Stimulated activated naive CD8-positive, alpha-beta T cell treated with anti-CD3 and anti-CD28 coated beads, Interleukin-15, amount 100 ng/mL, for 72 hours (primary cell): ENCODE measurements around the gene CDH4.
A peak's percentile ranks its signal among the peaks of the same experiment; 100 is the strongest.

Source experiments
- ATAC-seq: fragments of 150-1000 bp; cut with Tn5 transposase; 2 replicates; pipeline ENCODE4 v1.10.0; 2021; ENCODE audit warnings: mild to moderate bottlenecking, moderate library complexity
- DNase-seq, 2 donors: peaks; one replicate each; pipeline ENCODE4 v3.0.0; 2021 to 2022
- H3K27ac Mint-ChIP-seq, 2 donors: one replicate each; pipeline ENCODE4 v1.8.0; 2022; ENCODE audit warnings: mild to moderate bottlenecking in 2 of 2, mixed read lengths in 2 of 2, moderate library complexity in 2 of 2
- H3K27me3 Mint-ChIP-seq: one replicate; pipeline ENCODE4 v1.8.0; 2022; ENCODE audit warnings: mixed read lengths
- H3K4me1 Mint-ChIP-seq: one replicate; pipeline ENCODE4 v1.8.0; 2022; ENCODE audit warnings: mild to moderate bottlenecking, mixed read lengths
- H3K4me3 Mint-ChIP-seq, 2 donors: one replicate each; pipeline ENCODE4 v1.8.0; 2022; ENCODE audit warnings: mild to moderate bottlenecking in 2 of 2, mixed read lengths in 2 of 2, moderate library complexity in 1 of 2
- H3K9me3 Mint-ChIP-seq, 2 donors: one replicate each; pipeline ENCODE4 v1.8.0; 2022; ENCODE audit warnings: mixed read lengths in 2 of 2

Gene CDH4

GRCh38 chr20:61857884-61858283, 605.8 kb downstream of the CDH4 start:
- DNase-seq (no peak), ATAC-seq (no peak)
- H3K9me3 Mint-ChIP-seq = no peaks in the 10 kb centered on the region
- H3K4me3 Mint-ChIP-seq = no peak overlapping the region
- H3K4me1 Mint-ChIP-seq = no peaks in the 10 kb centered on the region
- no peak overlapping the region for H3K27ac Mint-ChIP-seq
- H3K27me3 Mint-ChIP-seq = no peaks in the 10 kb centered on the region

GRCh38 chr20:61859767-61860166, 607.7 kb downstream of the CDH4 start:
- ATAC-seq (no peak), DNase-seq (no peak)
- peaks cover 0 to 2% of the 10 kb centered on the region in 2 donors for H3K9me3 Mint-ChIP-seq
- H3K27me3 Mint-ChIP-seq = no peaks in the 10 kb centered on the region
- no peaks in the 10 kb centered on the region for H3K4me1 Mint-ChIP-seq
- H3K4me3 Mint-ChIP-seq = no peak overlapping the region
- no peak overlapping the region for H3K27ac Mint-ChIP-seq

- ATAC-seq = no peak
- H3K27ac Mint-ChIP-seq = peak overlapping the region in 1 of 2 donors; percentile 36
- H3K4me3 Mint-ChIP-seq = no peak overlapping the region
- DNase-seq = no peak
- H3K9me3 Mint-ChIP-seq = peaks cover 5 to 9% of the 10 kb centered on the region in 2 donors
- no peaks in the 10 kb centered on the region for H3K4me1 Mint-ChIP-seq
- H3K27me3 Mint-ChIP-seq = no peaks in the 10 kb centered on the region
These were observed 608.4 kb downstream of the CDH4 start for GRCh38 chr20:61860260-61860987.

- Mint-ChIP-seq H3K27ac (no peak overlapping the region), H3K4me1 (no peaks in the 10 kb centered on the region), H3K9me3 (peaks cover 8 to 14% of the 10 kb centered on the region in 2 donors), H3K27me3 (no peaks in the 10 kb centered on the region), H3K4me3 (no peak overlapping the region)
- peak; percentile 57 for ATAC-seq
- DNase-seq = no peak
These were observed 609.2 kb downstream of the CDH4 start for GRCh38 chr20:61861054-61861841.

- no peak for DNase-seq
- no peak for ATAC-seq
- Mint-ChIP-seq H3K9me3 (peaks cover 8 to 14% of the 10 kb centered on the region in 2 donors), H3K4me1 (no peaks in the 10 kb centered on the region), H3K27ac (no peak overlapping the region), H3K27me3 (no peaks in the 10 kb centered on the region), H3K4me3 (no peak overlapping the region)
These were observed 609.8 kb downstream of the CDH4 start for GRCh38 chr20:61861858-61862257.

GRCh38 chr20:61862881-61863280, 610.8 kb downstream of the CDH4 start:
- Mint-ChIP-seq H3K27me3 (no peaks in the 10 kb centered on the region), H3K4me3 (no peak overlapping the region), H3K9me3 (peaks cover 8 to 14% of the 10 kb centered on the region in 2 donors), H3K4me1 (no peaks in the 10 kb centered on the region), H3K27ac (no peak overlapping the region)
- ATAC-seq (no peak), DNase-seq (no peak)

GRCh38 chr20:61864481-61864880, 612.4 kb downstream of the CDH4 start:
- Mint-ChIP-seq H3K27ac (no peak overlapping the region), H3K4me3 (no peak overlapping the region), H3K4me1 (no peaks in the 10 kb centered on the region), H3K27me3 (peaks cover 4% of the 10 kb centered on the region), H3K9me3 (peaks cover 8 to 14% of the 10 kb centered on the region in 2 donors)
- DNase-seq (no peak), ATAC-seq (no peak)

- DNase-seq = no peak
- no peak overlapping the region for H3K4me3 Mint-ChIP-seq
- H3K9me3 Mint-ChIP-seq = peaks cover 8 to 14% of the 10 kb centered on the region in 2 donors
- H3K4me1 Mint-ChIP-seq = no peaks in the 10 kb centered on the region
- H3K27ac Mint-ChIP-seq = peak overlapping the region in 1 of 2 donors; percentile 69
- ATAC-seq = no peak
- H3K27me3 Mint-ChIP-seq = peaks cover 8% of the 10 kb centered on the region
These were observed 613.3 kb downstream of the CDH4 start for GRCh38 chr20:61865353-61865752.

- Mint-ChIP-seq H3K4me3 (no peak overlapping the region), H3K27me3 (peaks cover 8% of the 10 kb centered on the region), H3K4me1 (no peaks in the 10 kb centered on the region), H3K9me3 (peaks cover 8 to 14% of the 10 kb centered on the region in 2 donors), H3K27ac (no peak overlapping the region)
- ATAC-seq = no peak
- DNase-seq = no peak
These were observed 614.1 kb downstream of the CDH4 start for GRCh38 chr20:61866165-61866564.

GRCh38 chr20:61868006-61868405, 615.9 kb downstream of the CDH4 start:
- Mint-ChIP-seq H3K4me1 (no peaks in the 10 kb centered on the region), H3K27ac (no peak overlapping the region), H3K4me3 (no peak overlapping the region), H3K27me3 (peaks cover 8% of the 10 kb centered on the region), H3K9me3 (peaks cover 8 to 14% of the 10 kb centered on the region in 2 donors)
- DNase-seq (no peak), ATAC-seq (no peak)

- Mint-ChIP-seq H3K4me1 (no peaks in the 10 kb centered on the region), H3K27ac (no peak overlapping the region), H3K9me3 (peaks cover 8 to 14% of the 10 kb centered on the region in 2 donors), H3K27me3 (peaks cover 8% of the 10 kb centered on the region), H3K4me3 (no peak overlapping the region)
- DNase-seq (no peak), ATAC-seq (no peak)
These were observed 616.5 kb downstream of the CDH4 start for GRCh38 chr20:61868466-61869090.

GRCh38 chr20:61869750-61870507, 617.9 kb downstream of the CDH4 start:
- H3K4me1 Mint-ChIP-seq = no peaks in the 10 kb centered on the region
- peaks cover 8% of the 10 kb centered on the region for H3K27me3 Mint-ChIP-seq
- H3K9me3 Mint-ChIP-seq = peaks cover 8 to 10% of the 10 kb centered on the region in 2 donors
- ATAC-seq = no peak
- DNase-seq = no peak
- H3K4me3 Mint-ChIP-seq = no peak overlapping the region
- H3K27ac Mint-ChIP-seq = no peak overlapping the region

- no peak for DNase-seq
- Mint-ChIP-seq H3K9me3 (no peaks in the 10 kb centered on the region), H3K27ac (no peak overlapping the region), H3K27me3 (peaks cover 8% of the 10 kb centered on the region), H3K4me3 (no peak overlapping the region), H3K4me1 (no peaks in the 10 kb centered on the region)
- no peak for ATAC-seq
These were observed 619.1 kb downstream of the CDH4 start for GRCh38 chr20:61871160-61871559.

- Mint-ChIP-seq H3K27me3 (peaks cover 8% of the 10 kb centered on the region), H3K27ac (no peak overlapping the region), H3K4me1 (no peaks in the 10 kb centered on the region), H3K9me3 (no peaks in the 10 kb centered on the region), H3K4me3 (no peak overlapping the region)
- DNase-seq (no peak), ATAC-seq (no peak)
These were observed 619.9 kb downstream of the CDH4 start for GRCh38 chr20:61871913-61872312.

- peaks cover 8% of the 10 kb centered on the region for H3K27me3 Mint-ChIP-seq
- no peak overlapping the region for H3K4me3 Mint-ChIP-seq
- H3K9me3 Mint-ChIP-seq = no peaks in the 10 kb centered on the region
- no peak overlapping the region for H3K27ac Mint-ChIP-seq
- no peaks in the 10 kb centered on the region for H3K4me1 Mint-ChIP-seq
- no peak for ATAC-seq
- DNase-seq = no peak
These were observed 620.4 kb downstream of the CDH4 start for GRCh38 chr20:61872371-61872900.
